COLO668 (cell line): ENCODE measurements around the gene NPIPB8.
"Not testable (repeated sequence)": the region's sequence is repeated elsewhere in the genome, so short reads cannot be mapped to it uniquely, and the experiment has no call there.

ENCODE experiments used
- DNase-seq: peaks from one replicate; lab custom pipeline; 2025; ENCODE audit not compliant: unreplicated experiment; lab: John Stamatoyannopoulos, UW

NPIPB8 gene

GRCh38 chr16:28637765-28638164, at the start of gene NPIPB8:
Gene NPIPB8 (plus strand): TSS chr16:28638065. CDS start chr16:28638361, 296 bp downstream.
- DNase-seq: not testable (repeated sequence)

DNA sequence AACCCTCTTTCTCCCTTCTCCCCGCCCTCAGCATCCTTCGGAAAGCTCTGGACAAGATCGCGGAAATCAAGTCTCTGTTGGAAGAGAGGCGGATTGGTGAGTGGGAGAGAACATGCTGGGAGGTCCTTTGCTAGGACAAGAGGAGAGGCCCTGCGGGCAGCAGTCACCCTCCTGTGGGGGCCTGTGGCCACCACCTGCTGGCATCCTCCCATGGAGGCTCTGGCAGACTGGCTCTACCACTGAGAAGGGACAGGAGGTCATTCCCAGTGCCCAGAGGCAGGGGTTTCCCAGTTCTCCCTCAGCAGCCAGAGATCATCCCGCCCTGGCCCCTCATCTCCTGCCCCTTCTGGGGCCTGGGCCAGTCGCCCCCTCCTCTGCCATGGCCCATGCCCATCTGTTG, 48.8 kb upstream of the NPIPB8 start:
- no peak for DNase-seq

DNA sequence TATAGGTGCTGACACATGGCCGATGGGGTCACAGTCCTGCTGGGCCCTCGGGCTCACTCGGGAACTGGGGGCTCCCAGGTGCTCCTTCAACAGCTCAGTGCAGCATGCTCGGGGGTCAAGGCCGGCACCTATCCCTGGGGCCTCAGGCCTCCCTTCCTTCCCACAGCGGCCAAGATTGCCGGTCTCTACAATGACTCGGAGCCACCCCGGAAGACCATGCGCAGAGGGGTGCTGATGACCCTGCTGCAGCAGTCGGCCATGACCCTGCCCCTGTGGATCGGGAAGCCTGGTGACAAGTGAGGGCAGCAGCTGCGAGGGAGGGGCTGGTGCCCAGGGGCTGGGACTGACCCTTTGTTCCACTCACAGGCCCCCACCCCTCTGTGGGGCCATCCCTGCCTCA, 47.9 kb upstream of the NPIPB8 start:
- DNase-seq: no peak

DNA sequence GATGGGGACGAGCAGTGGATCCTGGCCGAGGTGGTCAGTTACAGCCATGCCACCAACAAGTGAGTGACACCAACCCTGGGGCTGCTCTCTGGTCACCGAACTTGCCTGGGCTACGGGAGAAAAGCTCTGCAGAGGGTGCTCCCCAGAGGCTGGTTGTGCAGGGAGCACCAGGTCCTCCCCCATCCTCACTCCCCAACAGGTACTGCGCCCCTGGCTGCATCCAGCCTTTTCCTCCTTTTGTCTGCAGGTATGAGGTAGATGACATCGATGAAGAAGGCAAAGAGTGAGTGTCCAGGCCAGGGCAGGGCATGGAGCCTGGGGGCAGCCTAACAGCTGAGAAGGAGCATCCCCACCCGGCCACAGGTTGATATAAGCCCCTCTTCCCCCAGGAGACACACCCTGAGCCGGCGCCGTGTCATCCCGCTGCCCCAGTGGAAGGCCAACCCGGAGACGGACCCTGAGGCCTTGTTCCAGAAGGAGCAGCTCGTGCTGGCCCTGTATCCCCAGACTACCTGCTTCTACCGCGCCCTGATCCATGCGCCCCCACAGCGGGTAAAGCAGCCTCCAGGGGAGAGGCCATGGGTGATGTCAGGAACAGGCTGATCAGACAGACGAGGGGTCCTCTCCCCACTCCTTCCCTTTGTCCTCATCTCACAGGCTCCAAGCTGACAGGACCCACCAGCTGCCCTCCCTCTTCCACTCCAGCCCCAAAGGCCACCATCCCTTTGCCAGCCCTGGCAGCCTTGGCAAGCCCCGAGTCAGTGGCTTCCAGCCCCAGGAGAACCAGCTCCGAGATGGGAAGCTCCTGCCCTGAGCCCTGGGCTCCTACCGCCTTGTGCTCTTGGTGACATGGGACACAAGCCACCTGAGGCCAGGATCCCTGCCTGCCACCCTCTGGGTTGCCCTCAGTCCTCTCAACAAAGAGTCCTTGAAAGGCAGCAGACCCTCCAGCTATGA, 47.2 kb upstream of the NPIPB8 start:
- no peak for DNase-seq

DNA sequence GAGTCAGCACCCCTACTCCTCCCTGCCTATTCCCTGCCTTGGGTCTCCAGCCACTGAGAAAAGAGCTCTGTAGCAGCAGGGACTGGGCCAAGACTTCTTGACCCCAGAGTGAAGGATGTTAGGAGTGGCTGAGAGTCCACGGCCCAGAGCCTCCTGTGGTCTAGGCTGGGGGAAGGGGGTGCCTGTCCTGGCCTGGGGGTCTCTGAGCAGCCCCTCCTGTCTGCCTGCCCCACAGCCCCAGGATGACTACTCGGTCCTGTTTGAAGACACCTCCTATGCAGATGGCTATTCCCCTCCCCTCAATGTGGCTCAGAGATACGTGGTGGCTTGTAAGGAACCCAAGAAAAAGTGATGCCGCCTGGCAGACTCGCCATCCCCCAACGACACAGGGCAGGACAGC, 46.5 kb upstream of the NPIPB8 start:
- DNase-seq: no peak

DNA sequence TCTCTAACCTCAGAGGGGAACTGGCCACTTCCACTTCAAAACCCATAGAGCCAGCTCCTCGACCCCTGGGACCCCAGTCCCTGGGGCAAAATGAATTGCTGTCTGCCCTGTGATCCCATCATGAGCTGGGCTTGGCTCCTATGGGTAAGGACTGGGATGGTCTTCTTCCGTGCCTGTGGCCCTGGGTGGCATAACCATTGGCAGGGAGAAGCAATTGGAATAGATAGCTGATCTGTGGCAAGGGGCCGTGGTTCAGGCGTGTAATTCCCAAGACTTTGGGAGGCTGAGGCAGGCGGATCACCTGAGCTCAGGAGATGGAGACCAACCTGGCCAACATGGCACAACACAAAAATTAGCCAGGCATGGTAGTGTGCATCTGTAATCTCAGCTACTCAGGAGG, 45.4 kb upstream of the NPIPB8 start:
- DNase-seq: no peak

DNA sequence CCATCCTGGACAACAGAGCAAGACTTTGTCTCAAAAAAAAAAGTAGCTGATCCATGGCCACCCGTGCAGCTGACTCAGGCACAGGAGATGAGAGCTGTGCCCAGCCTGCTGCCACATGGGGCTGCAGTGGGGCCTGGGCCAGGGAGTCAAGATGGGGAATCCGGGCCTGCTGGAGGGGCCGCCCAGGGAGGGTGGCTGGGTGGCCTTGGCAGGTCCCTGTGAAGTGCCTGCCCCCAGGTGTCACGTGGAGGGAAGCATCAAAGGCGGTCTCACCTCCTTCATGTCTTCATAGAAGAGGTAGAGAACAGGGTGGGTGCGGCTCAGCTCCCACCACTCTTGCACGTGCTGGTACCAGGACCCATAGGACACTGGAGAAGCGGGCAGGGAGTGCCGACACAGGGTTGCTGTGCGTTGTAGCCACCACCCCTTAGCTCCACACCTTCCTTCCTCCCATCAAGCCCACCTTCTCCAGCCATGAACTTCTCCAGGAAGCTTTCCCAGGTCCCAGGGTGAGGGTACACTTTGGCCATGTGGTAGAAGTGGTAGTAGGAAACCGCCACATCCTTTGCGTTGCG, 44.8 kb upstream of the NPIPB8 start:
- no peak for DNase-seq

DNA sequence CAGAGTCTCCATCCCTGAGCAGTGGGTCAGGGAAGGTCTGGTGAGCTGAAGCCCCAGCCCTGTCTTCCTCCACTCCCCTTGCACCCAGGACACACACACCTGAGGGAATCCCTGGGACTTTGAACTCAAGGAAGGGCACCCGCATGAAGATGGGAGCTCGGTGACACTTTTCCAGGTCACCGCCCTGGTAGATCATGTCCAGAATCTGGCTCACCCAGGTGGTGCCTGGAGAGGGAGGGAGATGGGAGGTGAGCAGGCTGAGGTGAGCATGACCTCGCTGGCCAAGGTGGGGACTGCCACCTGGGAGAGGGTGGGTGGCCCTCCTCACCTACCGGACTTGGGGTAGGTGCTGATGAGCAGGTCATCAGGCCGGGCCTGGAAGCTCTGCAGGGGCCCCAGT, 42.4 kb upstream of the NPIPB8 start:
- DNase-seq: not testable (repeated sequence)

DNA sequence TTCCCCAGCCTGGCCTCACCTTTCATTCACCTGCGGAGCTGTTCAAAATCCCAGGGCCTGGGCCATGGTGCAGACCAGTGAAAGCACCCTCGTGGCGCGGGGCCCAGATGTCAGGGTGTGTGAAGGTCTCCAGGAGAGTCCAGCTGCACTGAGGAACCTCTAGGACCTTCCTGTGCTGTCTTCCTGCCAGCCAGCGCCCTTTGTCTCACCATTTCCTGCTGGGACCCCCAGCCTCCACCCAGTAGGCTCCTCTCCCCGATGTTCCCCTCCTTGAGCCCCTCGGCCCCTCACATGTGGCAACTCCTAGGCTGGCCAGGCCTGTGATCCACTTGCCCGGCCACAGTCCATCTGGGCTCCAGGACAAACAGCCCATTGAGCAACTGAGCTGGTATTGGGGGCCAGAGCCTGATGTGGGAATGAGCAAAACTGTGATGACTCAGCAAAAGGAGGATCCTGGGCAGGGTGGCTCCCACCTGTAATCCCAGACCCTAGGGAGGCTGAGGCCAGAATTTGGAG, 41.7 kb upstream of the NPIPB8 start:
- DNase-seq: no peak

DNA sequence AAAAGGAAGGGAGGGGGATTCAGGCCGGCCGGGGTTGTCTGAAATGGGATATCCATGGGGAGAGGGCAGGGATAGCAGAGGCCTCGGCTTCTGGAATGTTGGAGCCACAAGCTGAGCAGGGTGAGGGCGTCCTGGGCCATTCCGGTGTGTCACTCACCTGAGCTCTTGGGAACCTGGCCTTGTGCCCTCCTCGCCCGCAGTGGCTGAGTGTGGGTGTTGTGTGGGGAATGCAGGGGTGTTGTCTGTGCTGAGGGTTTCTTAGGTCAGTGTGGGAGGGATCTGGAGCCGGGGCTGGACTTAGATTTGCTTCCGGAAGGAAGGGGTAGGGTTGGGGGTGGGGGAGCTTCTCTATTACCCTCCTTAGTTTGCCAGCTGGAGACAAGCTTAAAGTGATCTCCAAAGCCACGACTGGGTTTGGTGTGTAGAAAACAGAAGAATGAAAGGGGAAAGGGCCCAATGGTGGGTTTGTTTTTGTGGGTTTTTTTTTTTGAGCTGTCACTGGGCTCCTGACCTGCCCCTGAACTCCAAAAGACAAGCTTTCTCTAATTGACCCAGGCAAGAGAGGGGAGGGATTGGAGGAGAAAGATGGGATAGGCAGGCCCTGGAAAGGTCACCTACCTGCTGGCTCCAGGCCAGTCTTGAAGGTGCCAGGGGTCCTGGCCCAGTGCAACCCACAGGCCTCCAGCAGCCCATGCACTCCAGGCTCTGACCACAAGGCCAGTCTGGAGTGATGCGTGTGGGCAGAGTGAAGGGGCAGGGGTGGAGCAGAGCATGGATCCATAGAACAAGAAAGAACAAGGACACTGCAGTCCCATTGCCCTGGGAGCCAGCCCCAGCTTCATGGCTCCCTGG, 40.8 kb upstream of the NPIPB8 start, which contains the start of gene SULT1A2:
Gene SULT1A2 (minus strand): TSS at position 211 of the 852 bp plus-strand sequence. CDS start 1,120 bp downstream, outside the sequence.
- no peak for DNase-seq

DNA sequence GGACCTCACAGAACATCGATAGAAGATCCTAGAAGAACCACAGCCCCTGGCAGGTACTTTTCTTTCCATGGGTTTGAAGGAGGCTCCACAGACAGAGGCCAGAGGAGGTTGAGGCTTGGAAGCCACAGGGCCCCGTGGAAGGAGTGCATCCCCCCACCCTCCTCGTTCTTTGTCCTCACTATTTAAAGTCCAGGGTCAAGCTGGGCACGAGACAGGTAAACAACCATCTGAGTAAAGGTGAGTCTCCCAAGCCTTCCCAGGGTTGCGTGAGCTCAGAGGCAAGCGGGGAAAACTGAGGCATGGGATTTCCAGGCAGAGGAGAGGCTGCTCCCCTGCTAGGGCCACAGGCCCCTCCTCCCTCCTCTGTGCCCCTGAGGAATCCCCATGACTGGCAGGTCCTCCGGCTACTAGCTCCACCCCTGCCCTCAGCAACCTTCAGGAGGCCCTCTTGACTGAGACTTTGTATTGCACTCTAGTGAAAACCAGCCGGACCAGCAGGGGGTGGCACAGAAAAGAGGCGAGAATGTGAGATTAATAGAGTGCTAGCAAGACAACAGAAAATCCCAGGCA, 40.1 kb upstream of the NPIPB8 start:
- no peak for DNase-seq

DNA sequence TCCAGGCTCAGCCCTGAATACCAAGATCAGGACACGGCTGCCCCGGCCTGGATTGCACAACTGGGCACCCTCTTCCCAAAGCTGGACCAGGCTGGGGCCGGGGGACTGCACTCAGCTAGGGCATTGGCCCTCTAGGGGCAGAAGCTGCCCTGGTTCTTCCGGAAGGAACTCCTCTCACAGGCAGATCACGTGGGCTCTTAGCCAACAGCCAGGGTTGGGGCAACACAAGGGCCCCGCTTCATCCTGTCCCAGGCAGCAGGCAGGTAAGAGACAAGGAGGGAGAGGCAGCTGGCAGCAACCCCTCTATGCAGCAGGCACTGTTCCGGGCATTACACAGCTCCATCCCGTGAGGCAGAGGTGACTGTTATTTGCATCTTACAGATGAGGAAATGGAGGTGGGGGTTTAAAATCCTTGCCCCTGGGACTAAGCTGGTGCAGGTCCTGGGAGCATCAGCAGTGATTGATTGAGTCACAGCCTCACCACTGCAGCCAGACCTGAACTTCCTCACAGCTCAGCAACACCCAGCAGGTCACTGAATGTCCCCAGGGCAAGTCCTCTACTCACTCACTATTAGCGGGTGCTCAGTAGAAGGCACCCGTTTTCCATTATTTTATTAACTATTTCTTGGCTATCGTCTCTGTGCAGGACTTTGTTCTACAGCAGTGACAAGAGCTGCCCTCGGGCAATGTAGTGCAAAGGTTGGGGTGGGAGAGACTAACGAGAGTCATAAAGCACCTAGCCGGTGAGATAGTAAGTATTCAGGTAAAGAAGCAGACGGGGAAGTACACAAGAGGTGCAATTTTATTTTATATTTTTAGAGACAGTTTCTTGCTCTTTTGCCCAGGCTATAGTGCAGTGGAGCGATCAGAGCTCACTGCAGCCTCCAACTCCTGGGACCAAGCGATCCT, 38.2 kb upstream of the NPIPB8 start:
- not testable (repeated sequence) for DNase-seq

DNA sequence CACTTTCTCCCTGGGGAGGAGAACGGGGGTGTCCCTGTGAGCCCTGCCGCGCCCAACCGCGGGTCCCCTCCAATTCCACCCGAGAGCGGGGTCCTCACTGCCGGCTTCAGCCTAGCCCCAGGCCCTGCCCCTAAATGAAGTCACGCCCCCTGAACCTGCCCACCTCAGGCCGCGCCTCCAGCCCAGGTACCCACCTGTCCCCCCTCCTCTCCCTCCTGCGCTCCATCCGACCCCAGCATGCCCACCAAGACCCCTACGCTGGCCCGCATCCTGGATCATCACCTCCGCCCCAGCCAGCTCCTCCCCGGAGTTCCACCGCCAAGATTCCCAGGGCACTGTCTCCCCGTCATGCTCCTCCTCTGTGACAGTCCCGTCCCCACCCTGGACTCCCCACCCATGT, 36.9 kb upstream of the NPIPB8 start:
- DNase-seq: not testable (repeated sequence)

DNA sequence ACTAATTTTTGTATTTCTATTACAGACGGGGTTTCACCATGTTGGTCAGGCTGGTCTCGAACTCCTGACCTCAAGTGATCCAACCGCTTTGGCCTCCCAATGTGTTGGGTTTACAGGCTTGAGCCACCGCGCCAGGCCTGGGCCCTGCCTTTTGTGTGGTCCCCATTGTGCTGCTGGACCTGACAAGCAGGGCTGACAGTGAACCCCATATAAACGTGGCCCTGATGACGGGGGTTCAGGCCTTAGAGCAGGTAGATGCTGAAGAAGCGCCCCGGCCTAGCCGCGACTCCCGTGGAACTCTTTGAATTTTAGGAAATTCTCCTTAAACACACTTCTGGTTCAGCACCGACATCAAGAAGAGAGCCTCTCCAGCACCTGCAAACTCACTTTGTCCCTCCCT, 36.3 kb upstream of the NPIPB8 start:
- DNase-seq: not testable (repeated sequence)

- not testable (repeated sequence) for DNase-seq
Observed at GRCh38 chr16:28602062-28602461, 35.8 kb upstream of the NPIPB8 start.

DNA sequence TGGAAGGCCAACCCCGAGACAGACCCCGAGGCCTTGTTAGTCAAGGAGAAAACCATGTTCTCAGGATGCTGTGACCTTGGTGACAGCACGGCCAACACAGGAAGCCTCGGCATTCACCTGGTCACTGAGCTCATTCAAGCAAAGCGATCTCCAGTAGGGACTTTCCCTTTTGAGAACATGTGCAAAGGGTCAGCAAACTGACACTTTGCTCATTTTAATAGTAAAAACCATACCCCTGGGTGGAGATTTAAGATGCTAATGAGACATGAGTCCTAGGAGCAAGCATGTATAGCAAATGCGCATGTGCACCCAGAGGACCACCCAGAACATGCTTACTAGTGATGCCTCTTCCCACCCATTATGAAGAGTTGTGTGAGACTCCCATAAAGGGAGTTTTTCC, 35.3 kb upstream of the NPIPB8 start:
- no peak for DNase-seq

DNA sequence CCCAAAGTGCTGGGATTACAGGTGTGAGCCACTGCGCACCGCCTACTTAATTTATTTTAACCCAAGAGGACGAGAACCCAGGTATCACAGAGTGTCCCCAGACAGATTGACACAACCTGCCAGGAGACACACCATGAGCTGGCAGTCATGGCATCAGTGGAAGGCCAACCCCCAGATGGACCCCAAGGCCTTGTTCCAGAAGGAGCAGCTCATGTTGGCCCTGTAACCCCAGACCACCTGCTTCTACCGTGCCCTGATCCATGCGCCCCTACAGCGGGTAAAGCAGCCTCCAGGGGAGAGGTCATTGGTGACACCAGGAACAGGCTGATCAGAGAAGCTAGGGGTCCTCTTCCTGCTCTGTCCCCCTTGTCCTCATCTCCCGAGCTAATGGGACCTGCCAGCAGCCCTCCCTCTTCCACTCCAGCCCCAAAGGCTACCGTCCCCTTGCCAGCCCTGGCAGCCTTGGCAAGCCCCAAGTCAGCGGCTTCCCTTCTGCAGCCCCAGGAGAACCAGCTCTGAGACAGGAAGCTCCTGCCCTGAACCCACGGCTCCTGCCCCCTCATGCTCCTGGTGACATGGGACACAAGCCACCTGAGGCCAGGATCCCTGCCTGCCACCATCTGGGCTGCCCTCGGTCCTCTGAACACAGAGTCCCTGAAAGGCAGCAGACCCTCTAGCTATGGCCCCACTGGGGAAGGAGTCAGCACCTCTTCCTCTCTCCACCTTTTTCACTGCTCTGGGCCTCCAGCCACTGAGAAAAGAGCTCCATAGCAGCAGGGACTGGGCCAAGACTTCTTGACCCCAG, 34.3 kb upstream of the NPIPB8 start:
- no peak for DNase-seq

- DNase-seq: no peak
Observed at GRCh38 chr16:28604186-28604565, 33.7 kb upstream of the NPIPB8 start.
